GM12865 (cell line): ENCODE measurements around the gene TMEM132C.

Source experiments
- DNase-seq: peaks from one replicate; pipeline ENCODE4 v3.0.0; 2010; ENCODE audit warnings: low read depth
- H3K4me3 ChIP-seq: 2 replicates; pipeline ENCODE4 v1.5.1; 2011; ENCODE audit warnings: mild to moderate bottlenecking, low read depth, low read length, control low read depth
- TF ChIP-seq, protein P1 (sequence below): IDR thresholded peaks from 2 replicates; pipeline ENCODE4 v1.5.1; 2011; ENCODE audit warnings: low read length, control low read depth, low read depth, inconsistent platforms; ENCODE audit not compliant: insufficient read depth; ENCODE audit errors: missing control alignments

The TMEM132C gene

GRCh38 chr12:128394137-128394536 is 127.2 kb downstream of the TMEM132C start:
- DNase-seq = no peak
- no peak overlapping the region for H3K4me3 ChIP-seq
- TF ChIP-seq, protein P1, sequence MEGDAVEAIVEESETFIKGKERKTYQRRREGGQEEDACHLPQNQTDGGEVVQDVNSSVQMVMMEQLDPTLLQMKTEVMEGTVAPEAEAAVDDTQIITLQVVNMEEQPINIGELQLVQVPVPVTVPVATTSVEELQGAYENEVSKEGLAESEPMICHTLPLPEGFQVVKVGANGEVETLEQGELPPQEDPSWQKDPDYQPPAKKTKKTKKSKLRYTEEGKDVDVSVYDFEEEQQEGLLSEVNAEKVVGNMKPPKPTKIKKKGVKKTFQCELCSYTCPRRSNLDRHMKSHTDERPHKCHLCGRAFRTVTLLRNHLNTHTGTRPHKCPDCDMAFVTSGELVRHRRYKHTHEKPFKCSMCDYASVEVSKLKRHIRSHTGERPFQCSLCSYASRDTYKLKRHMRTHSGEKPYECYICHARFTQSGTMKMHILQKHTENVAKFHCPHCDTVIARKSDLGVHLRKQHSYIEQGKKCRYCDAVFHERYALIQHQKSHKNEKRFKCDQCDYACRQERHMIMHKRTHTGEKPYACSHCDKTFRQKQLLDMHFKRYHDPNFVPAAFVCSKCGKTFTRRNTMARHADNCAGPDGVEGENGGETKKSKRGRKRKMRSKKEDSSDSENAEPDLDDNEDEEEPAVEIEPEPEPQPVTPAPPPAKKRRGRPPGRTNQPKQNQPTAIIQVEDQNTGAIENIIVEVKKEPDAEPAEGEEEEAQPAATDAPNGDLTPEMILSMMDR = no peak

DNA sequence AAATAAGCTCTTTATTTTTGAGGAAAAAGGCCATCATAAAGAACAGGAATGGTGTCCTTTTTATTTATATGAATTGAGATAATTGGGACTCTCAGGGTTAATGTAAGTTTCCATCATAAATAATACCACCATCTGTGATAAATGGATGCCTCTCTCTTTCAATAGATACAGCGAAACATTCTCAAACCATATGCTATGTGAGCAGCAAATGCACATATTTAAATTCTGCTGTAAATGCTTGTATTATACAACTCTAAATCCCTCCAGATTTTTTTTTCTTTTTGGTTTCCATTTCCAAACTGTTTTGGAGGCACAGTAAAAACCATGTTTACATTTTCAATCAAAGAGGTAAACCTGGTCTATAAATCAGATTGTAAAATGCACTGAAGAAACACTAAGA is 132.3 kb downstream of the TMEM132C start:
- H3K4me3 ChIP-seq = no peak overlapping the region
- TF ChIP-seq, protein P1 = no peak
- DNase-seq = no peak

DNA sequence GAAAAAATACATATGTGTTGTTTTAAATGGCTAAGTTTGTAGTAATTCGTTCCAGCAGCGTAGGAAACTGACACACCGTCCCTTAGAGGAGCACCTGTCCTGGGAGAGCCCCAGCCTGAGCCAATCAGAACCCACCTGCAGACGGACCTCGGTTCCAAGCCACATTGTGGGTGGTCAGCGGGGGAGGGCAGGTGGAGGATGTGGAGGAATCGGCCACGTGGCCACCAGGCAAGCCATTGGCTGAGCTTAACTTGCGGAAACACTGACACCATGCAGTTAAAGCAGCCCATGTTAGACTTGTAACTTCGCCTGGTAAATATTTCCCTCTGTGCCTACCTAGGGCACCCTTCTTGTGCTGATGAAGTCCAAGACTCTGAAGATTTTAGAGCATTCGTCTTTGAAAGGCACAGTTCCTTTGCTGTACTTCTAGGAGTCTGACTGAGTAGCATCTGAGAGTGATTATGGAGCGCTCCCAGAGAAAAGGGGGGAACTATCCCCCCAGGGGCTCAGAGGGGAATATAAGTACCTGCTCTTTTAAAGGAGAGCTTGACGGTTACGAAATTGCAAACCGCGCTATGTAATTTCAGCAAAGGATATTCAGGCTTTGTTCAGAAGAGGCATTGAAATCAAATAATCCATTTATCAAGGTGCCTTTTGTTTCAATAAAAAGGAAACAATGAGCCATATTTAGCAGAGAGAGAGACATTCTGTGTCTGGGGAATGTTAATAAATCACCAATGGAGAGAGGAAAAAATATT is 135.7 kb downstream of the TMEM132C start:
- no peak overlapping the region for H3K4me3 ChIP-seq
- TF ChIP-seq, protein P1 = no peak
- no peak for DNase-seq

GRCh38 chr12:128408669-128409068 is 141.7 kb downstream of the TMEM132C start:
- DNase-seq = no peak

DNA sequence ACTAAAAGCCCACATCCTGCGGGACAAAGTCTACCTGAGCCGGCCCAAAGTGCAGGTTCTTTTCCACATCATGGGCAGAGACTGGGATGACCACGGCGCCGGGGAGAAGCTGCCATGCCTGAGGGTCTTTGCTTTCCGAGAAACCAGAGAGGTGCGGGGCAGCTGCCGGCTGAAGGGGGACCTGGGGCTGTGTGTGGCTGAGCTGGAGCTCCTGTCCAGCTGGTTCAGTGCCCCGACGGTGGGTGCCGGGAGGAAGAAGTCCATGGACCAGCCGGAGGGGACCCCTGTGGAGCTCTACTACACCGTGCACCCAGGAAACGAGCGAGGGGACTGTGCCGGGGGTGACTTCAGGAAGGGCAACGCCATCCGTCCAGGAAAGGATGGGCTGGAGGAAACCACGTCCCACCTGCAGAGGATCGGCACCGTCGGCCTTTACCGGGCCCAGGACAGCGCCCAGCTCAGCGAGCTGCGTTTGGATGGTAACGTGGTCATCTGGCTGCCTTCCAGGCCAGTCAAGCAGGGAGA is 148.1 kb downstream of the TMEM132C start:
- TF ChIP-seq, protein P1 = no peak
- H3K4me3 ChIP-seq = no peak overlapping the region
- DNase-seq = no peak

More at GRCh38 chr12:128408669-128409068, 141.7 kb downstream of the TMEM132C start:
- no peak overlapping the region for H3K4me3 ChIP-seq
- TF ChIP-seq, protein P1 = no peak

- no peak for DNase-seq
- TF ChIP-seq, protein P1 = no peak
- no peak overlapping the region for H3K4me3 ChIP-seq
Measured at GRCh38 chr12:128418944-128419343, 152.0 kb downstream of the TMEM132C start.

DNA sequence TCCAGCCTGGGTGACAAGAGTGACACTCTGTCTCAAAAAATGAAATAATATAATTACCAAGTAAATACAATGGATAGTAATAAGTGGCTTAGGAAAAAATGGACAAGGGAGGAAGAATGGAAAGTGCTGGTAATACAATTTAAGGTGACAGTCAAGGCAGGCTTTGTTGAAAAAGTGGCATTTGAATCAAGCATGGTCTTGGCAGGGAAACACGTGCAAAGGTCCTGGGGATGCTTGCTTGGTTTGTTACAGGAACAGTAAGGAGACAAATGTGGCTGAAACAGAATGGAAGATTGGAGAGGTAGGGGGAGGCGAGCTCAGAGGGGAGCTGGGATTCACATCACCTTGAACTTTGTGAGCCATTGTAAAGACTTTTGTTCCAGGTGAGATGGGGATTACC is 153.2 kb downstream of the TMEM132C start:
- H3K4me3 ChIP-seq = no peak overlapping the region
- no peak for DNase-seq
- TF ChIP-seq, protein P1 = no peak
